CD4-positive, alpha-beta T cell treated with Interleukin-6 for 4 hours (primary cell): ENCODE measurements around the gene ZEB2.

Experiments
- DNase-seq: peaks from one replicate; pipeline ENCODE4 v3.0.0-alpha.2; 2020; ENCODE audit warnings: mixed read lengths

The ZEB2 gene

DNA sequence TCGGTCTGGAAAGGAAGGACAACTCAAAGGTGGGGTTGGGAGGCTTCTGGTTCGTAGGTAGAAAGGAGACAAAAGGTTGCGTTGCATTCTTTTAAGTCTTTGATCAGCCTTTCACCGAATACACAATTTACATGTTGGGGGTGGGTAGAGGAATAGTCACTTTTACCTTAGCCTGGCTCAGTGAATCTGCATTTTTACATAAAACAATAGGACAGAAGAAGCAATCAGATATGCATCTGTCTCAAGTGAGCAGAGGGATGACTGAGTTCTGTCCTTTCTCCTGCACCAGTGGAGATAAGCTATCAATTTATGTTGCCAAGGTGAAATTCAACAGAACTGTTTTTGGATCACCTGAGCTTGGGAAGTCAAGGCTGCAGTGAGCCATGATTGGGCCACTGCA is 173.7 kb downstream of the ZEB2 start:
- DNase-seq, result no peak

DNA sequence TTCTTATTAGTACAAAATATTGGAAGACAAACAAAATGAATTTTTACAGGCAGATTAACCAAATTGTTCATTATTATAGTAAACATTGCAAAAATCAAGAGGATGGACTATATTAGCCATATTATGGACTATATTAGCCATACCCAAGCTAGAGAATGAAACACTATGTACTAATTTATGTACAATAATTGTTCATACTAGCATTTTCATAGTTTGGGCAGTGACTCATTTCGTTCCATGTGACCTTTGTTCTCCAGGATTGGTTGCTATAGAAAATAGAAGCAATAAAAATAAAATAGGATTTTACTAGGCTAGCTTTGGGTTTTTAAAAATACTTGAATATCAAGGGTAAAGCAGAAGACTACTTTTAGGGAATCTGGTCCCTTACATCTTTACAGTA is 176.8 kb downstream of the ZEB2 start:
- no peak for DNase-seq

DNA sequence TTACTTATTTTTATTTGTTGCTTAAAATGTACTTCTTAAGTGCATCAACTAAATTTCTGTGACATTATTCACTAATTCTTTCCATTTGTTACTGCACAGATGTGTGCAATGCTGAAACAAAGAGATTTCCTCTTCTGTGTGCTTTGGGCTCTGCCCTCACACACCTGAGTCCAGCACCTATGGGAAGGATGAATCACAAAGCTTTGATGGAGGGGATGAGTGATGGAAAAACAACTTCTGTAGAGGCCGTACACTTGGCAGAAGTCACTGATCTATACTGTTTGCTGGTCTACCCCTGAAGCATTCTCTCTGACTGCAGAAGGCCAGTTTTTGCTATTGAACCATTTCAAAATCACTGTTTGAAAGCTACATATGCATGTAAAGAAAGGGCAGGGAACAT is 178.4 kb downstream of the ZEB2 start:
- DNase-seq, result no peak

DNA sequence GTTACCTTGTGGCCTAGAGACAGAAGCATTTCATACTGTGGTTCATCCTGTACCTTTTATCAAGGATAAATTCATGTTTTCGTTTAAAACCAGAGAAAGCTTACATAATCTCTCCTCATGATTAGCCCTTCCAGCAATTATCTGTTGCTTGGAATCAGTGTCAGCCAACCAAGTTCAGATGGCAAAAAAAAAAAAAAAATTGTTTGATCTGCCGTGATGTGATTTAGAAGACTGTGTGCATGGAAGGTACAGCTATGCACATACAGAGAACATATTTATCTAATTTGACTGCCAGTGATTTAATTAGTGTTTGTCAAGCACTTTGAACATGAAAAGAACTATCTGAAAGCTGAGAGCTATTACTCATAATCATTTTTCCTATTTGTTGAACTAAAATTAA is 180.9 kb downstream of the ZEB2 start:
- DNase-seq, result no peak

DNA sequence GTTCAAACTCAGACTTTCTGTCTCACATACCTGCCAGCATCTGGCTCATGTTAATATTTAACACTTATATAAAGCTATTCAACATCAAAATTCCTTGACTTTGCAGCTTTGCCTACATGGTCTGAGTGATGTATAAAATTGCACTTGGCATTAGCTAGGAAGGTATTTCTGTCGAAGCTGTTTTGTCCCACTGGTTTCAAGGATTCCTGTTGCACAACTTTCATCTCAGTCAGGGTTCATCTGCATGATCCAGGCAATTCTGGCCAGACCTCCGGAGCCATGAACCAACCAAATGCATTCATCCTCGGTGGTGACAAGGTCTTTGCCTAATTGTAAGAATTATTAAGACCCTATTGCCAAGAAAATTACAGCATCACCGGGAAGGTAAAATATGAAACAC is 185.4 kb downstream of the ZEB2 start:
- DNase-seq, result no peak
